HepG2 (cell line): ENCODE results near the gene WWTR1. TPM values are rescaled to one million over a fixed set of nuclear protein-coding genes. Genes with fewer than 3 reads are reported as not detected.

ENCODE experiments used
- ATAC-seq: fragments of 200-7000 bp; cut with Tn5 transposase; 3 replicates; pipeline ENCODE4 v1.9.1; 2020; ENCODE audit warnings: mild to moderate bottlenecking, moderate library complexity
- BruUV-seq: library from RNA; stranded (reverse); fragments of 400-500 nt; replicated peaks from 2 replicates; lab custom pipeline; 2021; lab: Mats Ljungman, UMichigan
- CTCF ChIA-PET: fragments of 300-600 bp; formaldehyde crosslinking; extraction: SDS; loops from one replicate; lab custom pipeline; 2021; ENCODE audit warnings: low total read pairs, inconsistent platforms, low intra/inter-chr PET ratio; lab: Yijun Ruan, JAX
- POLR2A ChIA-PET: fragments of 350-600 bp; sonication (Branson Sonifier 250); formaldehyde crosslinking; loops from one replicate; lab custom pipeline; 2020; ENCODE audit warnings: antibody characterized with exemption, inconsistent platforms; lab: Yijun Ruan, JAX
- DNase-seq: peaks from one replicate; pipeline ENCODE4 v3.0.0-alpha.2; 2015; ENCODE audit warnings: low spot score
- FAIRE-seq: peaks from 3 replicates; lab custom pipeline; 2011; peaks lifted over from hg19 to GRCh38; lab: Jason Lieb, UNC
- H2AFZ ChIP-seq: one replicate; pipeline ENCODE4 v1.6.1; 2011; ENCODE audit warnings: low read length, inconsistent platforms
- H3K27ac ChIP-seq: fragments of 300-600 bp; 3 replicates; pipeline ENCODE4 v1.8.0; 2011; ENCODE audit warnings: mixed run types, mild to moderate bottlenecking, mixed read lengths, low read length, inconsistent platforms; ENCODE audit not compliant: insufficient read depth; ENCODE audit errors: extremely low read length
- H3K27me3 ChIP-seq, 2 experiments: fragments of 200-600 bp in 1 of 2; 2 replicates in 1 of 2; 3 replicates in 1 of 2; pipeline versions ENCODE4 v1.6.0 to v1.8.0; 2011; ENCODE audit warnings: low read length in 2 of 2, mild to moderate bottlenecking in 2 of 2, moderate library complexity in 2 of 2, inconsistent platforms in 1 of 2; ENCODE audit not compliant: insufficient read depth in 2 of 2, control insufficient read depth in 1 of 2
- H3K36me3 ChIP-seq, 2 experiments: fragments of 200-600 bp in 1 of 2; replicated peaks in 1 of 2; 2 replicates in 1 of 2; 3 replicates in 1 of 2; pipeline versions ENCODE4 v1.5.1 to v1.8.0; 2011; ENCODE audit warnings: low read length in 2 of 2, inconsistent platforms in 1 of 2; ENCODE audit not compliant: insufficient read depth in 2 of 2, control insufficient read depth in 1 of 2
- H3K4me1 ChIP-seq: 2 replicates; pipeline ENCODE4 v1.5.1; 2012; ENCODE audit warnings: low read length, inconsistent platforms; ENCODE audit not compliant: insufficient read depth
- H3K4me2 ChIP-seq: 2 replicates; pipeline ENCODE4 v1.6.0; 2011; ENCODE audit warnings: low read depth, low read length, inconsistent platforms
- H3K4me3 ChIP-seq, 3 experiments: fragments of 200-600 bp in 1 of 3; sonication (generic), shearing (Covaris generic) in 1 of 3; replicated peaks in 1 of 3; 2 replicates each; pipeline ENCODE4 v1.5.1; 2011 to 2016; ENCODE audit warnings: low read length in 3 of 3, inconsistent platforms in 2 of 3, low read depth in 2 of 3, mild to moderate bottlenecking in 2 of 3, control low read depth in 1 of 3, mixed read lengths in 1 of 3; ENCODE audit not compliant: insufficient read depth in 1 of 3
- H3K79me2 ChIP-seq: one replicate; pipeline ENCODE4 v1.6.1; 2011; ENCODE audit warnings: low read length, inconsistent platforms; ENCODE audit not compliant: insufficient read depth
- H3K9ac ChIP-seq: 2 replicates; pipeline ENCODE4 v1.6.0; 2011; ENCODE audit warnings: mild to moderate bottlenecking, low read depth, low read length, inconsistent platforms; ENCODE audit not compliant: insufficient read depth
- H3K9me3 ChIP-seq: 2 replicates; pipeline ENCODE4 v1.5.1; 2012; ENCODE audit warnings: mild to moderate bottlenecking, low read length
- H4K20me1 ChIP-seq: 2 replicates; pipeline ENCODE4 v1.6.0; 2011; ENCODE audit warnings: inconsistent platforms, mild to moderate bottlenecking, low read length, moderate library complexity; ENCODE audit not compliant: insufficient read depth
- AGO1 ChIP-seq: fragments of 200-400 bp; formaldehyde crosslinking; IDR thresholded peaks from 2 replicates; pipeline ENCODE4 v1.6.1; 2017; ENCODE audit warnings: mild to moderate bottlenecking, low read depth, low read length, moderate library complexity; ENCODE audit not compliant: poor library complexity, severe bottlenecking
- ATF1 ChIP-seq: IDR thresholded peaks from 2 replicates; pipeline ENCODE4 v1.6.1; 2016; ENCODE audit warnings: mild to moderate bottlenecking, control low read depth
- BRF2 ChIP-seq: sonication (generic); formaldehyde crosslinking; IDR thresholded peaks from 2 replicates; pipeline ENCODE4 v1.8.1; 2022; ENCODE audit warnings: mild to moderate bottlenecking, missing genetic modification reagents
- GPBP1L1 ChIP-seq: sonication (generic); formaldehyde crosslinking; IDR thresholded peaks from 2 replicates; pipeline ENCODE4 v1.5.0; 2020; ENCODE audit warnings: mild to moderate bottlenecking, missing genetic modification reagents
- HBP1 ChIP-seq: IDR thresholded peaks from 2 replicates; pipeline ENCODE4 v1.6.1; 2016; ENCODE audit warnings: low read depth, control low read depth
- IRF9 ChIP-seq: sonication (generic); formaldehyde crosslinking; IDR thresholded peaks from 2 replicates; pipeline ENCODE4 v1.8.0; 2022; ENCODE audit warnings: missing genetic modification reagents, mild to moderate bottlenecking, borderline replicate concordance
- NFE2L1 ChIP-seq: sonication (generic); formaldehyde crosslinking; IDR thresholded peaks from 2 replicates; pipeline ENCODE4 v1.4.0; 2020; ENCODE audit warnings: missing genetic modification reagents, mild to moderate bottlenecking, borderline replicate concordance
- RFXAP ChIP-seq: sonication (generic); formaldehyde crosslinking; IDR thresholded peaks from 2 replicates; pipeline ENCODE4 v1.4.0; 2020; ENCODE audit warnings: missing genetic modification reagents, borderline replicate concordance
- SMC3 ChIP-seq: IDR thresholded peaks from 2 replicates; pipeline ENCODE4 v1.6.1; 2011; ENCODE audit warnings: low read length, improper control_type of control experiment
- SSRP1 ChIP-seq: IDR thresholded peaks from 2 replicates; pipeline ENCODE4 v1.6.1; 2016; ENCODE audit warnings: control low read depth
- TOPORS ChIP-seq: sonication (generic); formaldehyde crosslinking; IDR thresholded peaks from 2 replicates; pipeline ENCODE4 v1.8.0; 2023; ENCODE audit warnings: mild to moderate bottlenecking, missing genetic modification reagents
- UBTF ChIP-seq: sonication (generic); formaldehyde crosslinking; IDR thresholded peaks from 2 replicates; pipeline ENCODE4 v1.4.0; 2020; ENCODE audit warnings: mild to moderate bottlenecking, missing genetic modification reagents
- ZNF678 ChIP-seq: sonication (generic); formaldehyde crosslinking; IDR thresholded peaks from 2 replicates; pipeline ENCODE4 v1.4.0; 2020; ENCODE audit warnings: mild to moderate bottlenecking, missing genetic modification reagents
- ZNF768 ChIP-seq: sonication (generic); formaldehyde crosslinking; IDR thresholded peaks from 2 replicates; pipeline ENCODE4 v1.4.0; 2020; ENCODE audit warnings: missing genetic modification reagents
- ZNF816 ChIP-seq: sonication (generic); formaldehyde crosslinking; IDR thresholded peaks from 2 replicates; pipeline ENCODE4 v1.8.0; 2022; ENCODE audit warnings: missing genetic modification reagents, mild to moderate bottlenecking, borderline replicate concordance
- WGBS: methylation state at CpG from one replicate; pipeline ENCODE4 v1.1.6; 2017; ENCODE audit warnings: low lambda C conversion rate; 5-methylcytosine and 5-hydroxymethylcytosine counted together
- in situ Hi-C: cut with HindIII; loops from 2 replicates; pipeline ENCODE4 v1.10.0; 2017; ENCODE audit warnings: low pct_unique_long_range_greater_than_20kb; ENCODE audit not compliant: extremely low pct_ligation_motif_present
- intact Hi-C: fragments of 100-400 bp; cut with micrococcal nuclease; formaldehyde crosslinking; loops from one replicate; pipeline ENCODE4 v1.10.0; 2022; ENCODE audit not compliant: unreplicated experiment
- polyA plus RNA-seq, 8 experiments: library from polyadenylated mRNA; depleted of rRNA in 3 of 8; stranded (reverse) in 7 of 8; unstranded in 1 of 8; fragments of >200 nt; fragmentation: Illumina TruSeq in 4 of 8; extraction: Trizol in 4 of 8; gene quantifications; 2 replicates each; pipeline versions ENCODE4 v1.2.1 to v1.2.3, GENCODE V29; 2011 to 2016; ENCODE audit warnings: low read depth in 4 of 8, missing spikeins in 1 of 8, mixed read lengths in 1 of 8; ENCODE audit not compliant: insufficient read depth in 1 of 8
- total RNA-seq, 5 experiments: library from RNA; depleted of rRNA; stranded (reverse); fragments of >200 nt; fragmentation: Illumina TruSeq; extraction: Trizol; gene quantifications; 2 replicates each; pipeline ENCODE4 v1.2.3, GENCODE V29; 2016; ENCODE audit warnings: low read depth in 1 of 5

Gene WWTR1
- total and polyA plus RNA-seq, 2 of the 13 experiments (the other 11 are each of a cell fraction or from before 2014, with no cell fraction given): 19.7 to 139 TPM

- TF ChIP-seq UBTF (CRISPR knock-in tag): peak; percentile 83
- peak; percentile 77 for TF ChIP-seq TOPORS
Observed at GRCh38 chr3:149657926-149658743, at the start of gene WWTR1 (continued).

GRCh38 chr3:149706905-149707304 is 49.1 kb upstream of the WWTR1 start:
- Histone ChIP-seq H3K9me3 (no peaks in the 10 kb centered on the region), H4K20me1 (no peaks in the 10 kb centered on the region), H3K4me2 (no peak overlapping the region), H3K4me3 (no peak overlapping the region), H3K79me2 (no peaks in the 10 kb centered on the region), H3K27ac (no peak overlapping the region), H3K4me1 (peaks cover 13% of the 10 kb centered on the region; the same call in 1 of the 2 replicates), H3K36me3 (no peaks in the 10 kb centered on the region), H3K27me3 (no peaks in the 10 kb centered on the region), H2AFZ (no peak overlapping the region), H3K9ac (no peak overlapping the region)
- ATAC-seq (no peak), FAIRE-seq (no peak), DNase-seq (no peak)
- intact Hi-C loops: no loop called here
- ChIA-PET POLR2A (no interaction called here), CTCF (no interaction called here)
- WGBS: 66% methylated on average over 3 of the region's 3 CpGs
- BruUV-seq: no TSS peak
- in situ Hi-C loops: no loop called here
- TF ChIP-seq AGO1 (no peak), ZNF678 (no peak), GPBP1L1 (CRISPR knock-in tag) (no peak), ZNF816 (CRISPR knock-in tag) (no peak), NFE2L1 (CRISPR knock-in tag) (no peak), ZNF768 (CRISPR knock-in tag) (no peak), BRF2 (CRISPR knock-in tag) (no peak), HBP1 (CRISPR knock-in tag) (no peak), SMC3 (no peak), RFXAP (CRISPR knock-in tag) (no peak), ATF1 (CRISPR knock-in tag) (no peak), SSRP1 (no peak), IRF9 (CRISPR knock-in tag) (no peak)
